GM18519 (cell line): ENCODE data around the gene CUBN.

ENCODE experiments used
- ATAC-seq: cut with Tn5 transposase; IDR thresholded peaks from one replicate; pipeline ENCODE4 v1.9.1; 2021; ENCODE audit warnings: mild to moderate bottlenecking, moderate library complexity; ENCODE audit not compliant: unreplicated experiment, low FRiP score

CUBN gene

DNA sequence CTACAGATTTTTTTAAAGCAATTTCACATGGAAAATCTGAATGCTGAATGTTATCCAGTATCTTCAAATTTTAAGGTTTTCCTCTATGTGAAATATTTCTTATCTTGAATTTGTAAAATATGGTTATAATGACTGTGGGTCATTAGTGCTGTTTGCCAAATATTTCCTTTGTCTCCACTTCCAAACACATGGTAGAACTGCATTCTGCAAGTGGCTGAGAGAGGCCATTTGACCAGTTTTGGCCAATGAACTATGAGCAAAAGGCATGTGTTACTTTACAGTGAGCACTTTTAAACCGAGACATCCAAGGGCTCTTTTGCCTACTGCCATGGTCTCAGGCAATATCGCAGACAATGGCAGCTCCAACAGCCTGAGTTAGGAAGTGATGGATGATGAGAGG, 195.2 kb downstream of the CUBN start:
- ATAC-seq = no peak

- no peak for ATAC-seq
Measured at GRCh38 chr10:16933783-16934182, 195.8 kb downstream of the CUBN start.

DNA sequence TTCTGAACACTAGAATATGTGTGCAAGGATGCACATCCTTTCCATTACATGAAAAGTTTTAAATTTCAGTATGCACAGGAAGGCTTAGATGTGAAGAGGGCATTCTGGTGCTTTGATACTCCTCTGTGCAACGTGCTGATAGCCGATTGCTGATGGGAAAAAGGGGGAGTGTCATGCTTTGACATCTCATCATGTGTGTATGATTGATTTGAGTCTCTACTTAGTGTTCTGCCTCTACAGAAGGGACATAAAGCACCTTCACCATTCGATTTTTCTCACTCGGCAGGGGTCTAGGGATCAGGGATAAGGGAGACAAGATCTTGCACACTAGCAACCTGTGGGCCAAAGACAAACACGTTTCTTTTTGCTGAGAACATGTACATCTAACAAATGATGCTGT, 197.7 kb downstream of the CUBN start:
- no peak for ATAC-seq

DNA sequence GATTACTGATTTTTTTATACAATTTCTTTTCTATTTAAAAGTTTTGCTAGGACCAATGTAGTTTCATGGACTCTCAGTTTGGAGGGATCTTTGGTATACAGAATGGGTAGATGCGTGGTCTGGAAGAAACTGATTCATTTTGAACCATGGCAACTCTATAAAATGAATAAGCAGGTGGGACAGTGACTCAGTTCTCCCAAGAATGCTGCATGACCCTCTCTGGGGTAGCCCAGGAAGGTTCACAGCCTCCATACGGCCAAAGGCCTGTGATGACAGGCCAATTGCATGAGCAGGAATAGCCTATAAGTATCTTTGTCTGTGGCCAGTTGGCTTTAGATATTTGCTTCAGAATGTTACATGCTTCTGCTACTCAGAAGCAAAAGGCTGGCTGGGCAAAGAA, 199.1 kb downstream of the CUBN start:
- ATAC-seq = no peak

- no peak for ATAC-seq
Measured at GRCh38 chr10:16929069-16929468, 200.5 kb downstream of the CUBN start.

- no peak for ATAC-seq
Measured at GRCh38 chr10:16927546-16927945, 202.1 kb downstream of the CUBN start.

- ATAC-seq = no peak
Measured at GRCh38 chr10:16923726-16924125, 205.9 kb downstream of the CUBN start.

DNA sequence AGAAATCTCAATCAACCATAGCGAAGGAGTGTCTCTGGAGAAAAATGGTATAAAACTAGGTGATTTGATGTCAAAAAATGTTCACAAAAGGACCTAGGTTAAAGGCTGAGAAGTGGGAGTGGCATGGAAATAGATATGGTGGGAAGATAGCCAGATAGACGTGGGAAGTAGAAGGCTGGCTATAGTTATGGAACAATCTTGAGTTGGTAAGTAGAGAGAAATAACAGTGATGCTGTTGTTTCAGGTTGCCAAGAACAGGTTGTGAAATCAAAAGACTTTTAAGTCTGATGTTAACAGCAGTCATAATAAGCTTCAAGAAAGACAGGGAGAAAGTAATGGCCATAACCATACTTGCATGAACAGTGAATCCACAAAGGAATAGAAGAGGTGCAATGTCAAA, 206.3 kb downstream of the CUBN start:
- ATAC-seq = no peak

GRCh38 chr10:16919121-16919982, 210.3 kb downstream of the CUBN start:
- no peak for ATAC-seq

DNA sequence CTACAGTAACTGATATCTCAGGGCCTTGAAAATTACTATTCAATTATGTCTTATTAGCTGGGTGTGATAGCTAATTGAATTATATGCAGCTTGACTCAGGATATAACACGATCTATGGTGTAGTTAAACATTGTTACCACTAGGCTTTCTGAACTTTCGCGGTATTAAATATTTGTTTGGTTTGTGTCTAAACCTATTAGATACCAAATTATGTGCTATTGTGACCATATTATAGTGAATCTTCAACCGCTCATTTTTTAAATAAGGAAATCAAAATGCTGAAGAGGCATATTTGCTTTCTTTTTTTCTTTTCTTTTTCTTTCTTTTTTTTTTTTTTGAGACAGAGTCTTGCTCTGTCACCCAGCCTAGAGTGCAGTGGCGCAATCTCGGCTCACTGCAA, 213.1 kb downstream of the CUBN start:
- no peak for ATAC-seq

DNA sequence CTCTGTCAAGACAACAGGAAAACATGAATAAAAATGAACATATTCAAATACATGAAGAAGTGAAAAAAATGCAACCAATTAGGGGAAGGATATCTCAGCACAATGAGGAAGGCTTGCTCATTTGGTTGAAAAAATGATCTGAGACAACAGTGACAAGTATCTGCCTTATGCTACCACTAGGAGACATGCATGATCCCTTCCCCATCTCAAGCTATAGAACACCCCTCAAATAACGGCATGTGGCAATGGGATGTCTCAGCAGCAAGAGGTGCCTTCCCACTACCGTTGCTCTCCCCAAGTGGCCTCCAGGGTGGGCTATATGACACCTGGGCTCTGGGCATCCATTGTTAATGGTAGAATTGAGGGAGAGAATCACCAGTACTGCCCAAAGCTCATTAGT, 214.3 kb downstream of the CUBN start:
- no peak for ATAC-seq

GRCh38 chr10:16913266-16913665, 216.3 kb downstream of the CUBN start:
- no peak for ATAC-seq

GRCh38 chr10:16910793-16911164, 218.8 kb downstream of the CUBN start:
- ATAC-seq = no peak

DNA sequence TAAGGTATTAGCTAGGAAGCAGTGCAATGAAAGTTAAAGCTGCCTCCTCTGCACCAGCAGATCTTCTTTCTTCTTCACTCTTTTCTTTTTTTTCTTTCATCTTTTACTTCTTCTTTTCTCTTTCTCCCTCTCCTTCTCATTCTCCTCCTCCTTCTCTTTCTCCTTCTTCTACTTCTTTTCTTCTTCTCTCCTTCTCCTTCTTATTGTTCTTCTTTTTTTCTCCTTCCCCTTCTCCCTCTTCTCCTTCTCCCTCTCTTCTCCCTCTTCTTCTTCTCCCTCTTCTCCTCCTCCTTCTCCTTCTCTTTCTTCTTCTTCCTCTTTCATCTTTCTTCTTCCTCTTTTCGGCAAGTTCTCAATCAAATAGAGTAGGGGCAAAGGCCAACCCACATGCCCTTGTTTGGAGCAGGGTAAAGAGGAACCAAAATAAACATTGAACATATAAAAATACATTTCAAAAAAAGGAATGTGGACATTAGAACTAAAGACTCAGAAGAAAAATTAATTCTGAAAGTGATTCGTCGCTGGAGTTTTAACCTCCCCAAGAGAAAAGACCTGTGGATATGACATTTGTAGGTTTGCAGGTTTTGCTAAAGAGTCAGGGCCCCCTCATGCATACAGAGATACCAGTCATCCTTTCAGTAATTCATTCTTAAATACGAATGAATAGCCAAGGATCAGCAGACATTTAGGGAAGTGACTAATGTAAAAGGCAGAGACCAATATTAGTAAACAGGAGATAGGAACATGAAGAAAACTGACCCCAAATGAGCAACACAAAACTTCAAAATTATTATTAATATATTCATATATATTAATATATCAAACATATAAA, 219.4 kb downstream of the CUBN start:
- ATAC-seq = no peak

GRCh38 chr10:16909271-16909767, 220.3 kb downstream of the CUBN start:
- ATAC-seq = no peak

DNA sequence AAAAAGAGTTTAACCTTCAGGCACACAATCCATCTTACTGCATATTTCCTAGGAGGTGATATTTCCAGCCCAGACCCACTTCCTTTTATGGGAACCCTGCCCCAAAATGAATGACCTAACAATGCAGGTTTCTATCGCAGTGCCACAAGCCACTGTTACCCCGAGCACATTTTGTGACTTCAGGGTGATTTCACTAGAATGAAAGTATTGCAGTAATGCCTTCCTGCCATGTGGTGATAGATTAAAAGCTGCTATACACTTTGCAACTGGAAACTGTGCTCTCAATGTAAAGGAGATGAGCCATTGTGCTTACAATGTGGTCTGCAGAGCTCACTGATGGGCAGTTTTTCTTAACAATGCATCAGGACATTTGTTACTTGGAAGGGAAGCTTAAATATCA, 221.9 kb downstream of the CUBN start:
- no peak for ATAC-seq

- no peak for ATAC-seq
Measured at GRCh38 chr10:16905320-16905719, 224.3 kb downstream of the CUBN start.

DNA sequence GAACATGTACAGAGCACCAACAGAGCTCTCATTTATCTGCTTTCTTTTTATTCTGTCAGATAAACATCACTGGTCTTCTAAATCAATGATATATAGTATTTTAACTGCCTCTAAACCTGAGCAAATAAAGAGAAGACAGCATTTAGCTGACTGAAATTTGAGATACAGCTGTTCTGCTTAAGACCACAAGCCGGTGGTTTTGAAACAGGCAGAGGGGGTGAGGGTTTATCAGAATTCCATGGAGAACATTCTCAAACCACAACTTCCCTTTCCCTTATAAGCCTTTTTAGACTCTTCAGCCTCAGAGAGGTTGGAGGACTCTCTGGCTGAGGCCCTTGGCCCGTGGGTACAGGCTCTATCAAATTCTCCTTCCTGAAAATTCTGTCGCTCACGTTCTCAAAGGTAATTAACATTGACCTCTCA, 225.0 kb downstream of the CUBN start:
- ATAC-seq = no peak

GRCh38 chr10:16904049-16904448, 225.6 kb downstream of the CUBN start:
- ATAC-seq = no peak

GRCh38 chr10:16902606-16903005, 227.0 kb downstream of the CUBN start:
- ATAC-seq = no peak

GRCh38 chr10:16901106-16901505, 228.5 kb downstream of the CUBN start:
- ATAC-seq = no peak

DNA sequence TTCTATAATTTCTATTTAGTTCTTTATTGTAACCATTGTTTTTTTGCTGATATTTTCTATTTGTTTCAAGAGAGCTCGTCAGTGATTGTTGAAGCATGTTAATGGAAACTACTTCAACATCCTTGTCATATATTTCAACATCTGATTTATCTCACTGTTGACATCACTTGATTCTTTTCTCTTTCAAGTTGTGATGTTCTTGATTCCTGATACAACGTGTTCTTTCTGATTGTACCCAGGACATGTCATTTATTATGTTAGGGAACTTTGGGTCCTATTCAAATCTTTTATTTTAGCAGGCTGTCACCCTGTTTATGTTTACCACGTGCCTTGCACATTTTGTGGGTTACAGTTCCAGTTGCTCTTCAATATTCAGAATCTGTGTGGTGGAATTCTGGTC, 232.6 kb downstream of the CUBN start:
- ATAC-seq = no peak
